IMR-90 (cell line): ENCODE measurements around the gene TTLL8. TPM values are rescaled to one million over a fixed set of nuclear protein-coding genes. Genes with fewer than 3 reads are reported as not detected.

ENCODE experiments used
- ATAC-seq: fragments of 200-7000 bp; cut with Tn5 transposase; 2 replicates; pipeline ENCODE4 v1.9.1; 2020; ENCODE audit warnings: low read depth, mild to moderate bottlenecking, moderate library complexity
- BruUV-seq: library from RNA; stranded (reverse); fragments of 400-500 nt; replicated peaks from 2 replicates; lab custom pipeline; 2021; lab: Mats Ljungman, UMichigan
- CTCF ChIA-PET: fragments of 300-600 bp; formaldehyde crosslinking; extraction: SDS; loops from one replicate; lab custom pipeline; 2021; ENCODE audit warnings: antibody characterized with exemption; lab: Yijun Ruan, JAX
- POLR2A ChIA-PET: fragments of 300-600 bp; sonication (Branson Sonifier 250); formaldehyde crosslinking; loops from one replicate; lab custom pipeline; 2022; ENCODE audit warnings: antibody characterized with exemption; ENCODE audit not compliant: unreplicated experiment; lab: Charles Lee
- DNase-seq: peaks from one replicate; pipeline ENCODE4 v3.0.0; 2013
- H2AFZ ChIP-seq: replicated peaks from 2 replicates; pipeline ENCODE3; 2013; ENCODE audit warnings: low read length, mild to moderate bottlenecking; ENCODE audit not compliant: poor library complexity
- H2AK5ac ChIP-seq: 2 replicates; pipeline ENCODE4 v1.6.1; 2013; ENCODE audit warnings: low read depth, low read length, inconsistent platforms
- H2AK9ac ChIP-seq: replicated peaks from 2 replicates; pipeline ENCODE3; 2013; ENCODE audit warnings: mild to moderate bottlenecking, low read depth, low read length, moderate library complexity; ENCODE audit not compliant: poor library complexity
- H2BK120ac ChIP-seq: 2 replicates; pipeline ENCODE4 v1.6.1; 2013; ENCODE audit warnings: low read depth, low read length, inconsistent platforms
- H2BK15ac ChIP-seq: 3 replicates; pipeline ENCODE4 v1.6.1; 2013; ENCODE audit warnings: low read depth, low read length, inconsistent platforms
- H2BK20ac ChIP-seq: 2 replicates; pipeline ENCODE4 v1.6.1; 2013; ENCODE audit warnings: low read depth, mild to moderate bottlenecking, inconsistent platforms, low read length, moderate library complexity
- H2BK5ac ChIP-seq: 2 replicates; pipeline ENCODE4 v1.6.1; 2013; ENCODE audit warnings: mild to moderate bottlenecking, low read depth, low read length, inconsistent platforms; ENCODE audit not compliant: poor library complexity, severe bottlenecking
- H3K14ac ChIP-seq: replicated peaks from 2 replicates; pipeline ENCODE4 v1.6.1; 2013; ENCODE audit warnings: low read depth, low read length, inconsistent platforms
- H3K18ac ChIP-seq: 2 replicates; pipeline ENCODE4 v1.6.1; 2013; ENCODE audit warnings: low read depth, low read length, control low read depth
- H3K23ac ChIP-seq: 2 replicates; pipeline ENCODE4 v1.6.1; 2013; ENCODE audit warnings: low read depth, low read length, inconsistent platforms
- H3K27ac ChIP-seq: 2 replicates; pipeline ENCODE4 v1.5.1; 2013; ENCODE audit warnings: mild to moderate bottlenecking, control low read depth, low read length; ENCODE audit not compliant: insufficient read depth
- H3K27me3 ChIP-seq: 2 replicates; pipeline ENCODE4 v1.6.1; 2013; ENCODE audit warnings: low read length; ENCODE audit not compliant: control insufficient read depth, insufficient read depth
- H3K36me3 ChIP-seq: 2 replicates; pipeline ENCODE4 v1.6.1; 2013; ENCODE audit warnings: low read length, mixed read lengths; ENCODE audit not compliant: control insufficient read depth, insufficient read depth
- H3K4ac ChIP-seq: 2 replicates; pipeline ENCODE4 v1.6.1; 2013; ENCODE audit warnings: low read depth, low read length, inconsistent platforms
- H3K4me1 ChIP-seq: 2 replicates; pipeline ENCODE4 v1.6.1; 2013; ENCODE audit warnings: low read length, mixed read lengths; ENCODE audit not compliant: control insufficient read depth, insufficient read depth
- H3K4me2 ChIP-seq: 2 replicates; pipeline ENCODE4 v1.6.1; 2013; ENCODE audit warnings: low read depth, mild to moderate bottlenecking, control low read depth, low read length, moderate library complexity
- H3K4me3 ChIP-seq: 2 replicates; pipeline ENCODE4 v1.5.1; 2013; ENCODE audit warnings: low read depth, mild to moderate bottlenecking, control low read depth, low read length, moderate library complexity; ENCODE audit not compliant: insufficient read depth
- H3K56ac ChIP-seq: 2 replicates; pipeline ENCODE4 v1.6.1; 2013; ENCODE audit warnings: low read length, inconsistent platforms; ENCODE audit not compliant: insufficient read depth; ENCODE audit errors: extremely low read depth
- H3K79me1 ChIP-seq, 2 experiments: 2 replicates each; pipeline ENCODE4 v1.6.1; 2013; ENCODE audit warnings: low read length in 2 of 2, inconsistent platforms in 1 of 2, low read depth in 1 of 2
- H3K9ac ChIP-seq: 2 replicates; pipeline ENCODE4 v1.6.1; 2013; ENCODE audit warnings: low read depth, low read length, control low read depth
- H3K9me1 ChIP-seq: 2 replicates; pipeline ENCODE4 v1.6.1; 2013; ENCODE audit warnings: low read length, inconsistent platforms; ENCODE audit not compliant: insufficient read depth
- H3K9me3 ChIP-seq: 2 replicates; pipeline ENCODE4 v1.6.1; 2013; ENCODE audit warnings: low read length; ENCODE audit not compliant: control insufficient read depth, insufficient read depth
- H4K20me1 ChIP-seq: 2 replicates; pipeline ENCODE4 v1.6.1; 2013; ENCODE audit warnings: low read length, inconsistent platforms; ENCODE audit not compliant: insufficient read depth
- H4K5ac ChIP-seq: 2 replicates; pipeline ENCODE4 v1.6.1; 2013; ENCODE audit warnings: mild to moderate bottlenecking, low read depth, low read length, control low read depth
- H4K8ac ChIP-seq, 2 experiments: 2 replicates each; pipeline ENCODE4 v1.6.1; 2013; ENCODE audit warnings: low read depth in 2 of 2, low read length in 2 of 2, control low read depth in 1 of 2, inconsistent platforms in 1 of 2
- H4K91ac ChIP-seq: 2 replicates; pipeline ENCODE4 v1.6.1; 2013; ENCODE audit warnings: low read depth, low read length, inconsistent platforms; ENCODE audit not compliant: insufficient read depth
- BHLHE40 ChIP-seq: fragments of 150-350 bp; IDR thresholded peaks from 2 replicates; pipeline ENCODE4 v1.6.1; 2016; ENCODE audit warnings: mild to moderate bottlenecking, low read depth, low read length
- CEBPB ChIP-seq: IDR thresholded peaks from 2 replicates; pipeline ENCODE4 v1.6.1; 2012; ENCODE audit warnings: low read depth, low read length, improper control_type of control experiment
- CHD1 ChIP-seq: IDR thresholded peaks from 2 replicates; pipeline ENCODE4 v1.6.1; 2012; ENCODE audit warnings: low read depth, low read length, improper control_type of control experiment
- FOS ChIP-seq: fragments of 150-350 bp; IDR thresholded peaks from 2 replicates; pipeline ENCODE4 v1.6.1; 2016; ENCODE audit warnings: low read depth, low read length
- MAFK ChIP-seq: IDR thresholded peaks from 2 replicates; pipeline ENCODE4 v1.6.1; 2012; ENCODE audit warnings: low read depth, low read length, improper control_type of control experiment
- MAZ ChIP-seq: IDR thresholded peaks from 2 replicates; pipeline ENCODE4 v1.6.1; 2012; ENCODE audit warnings: low read depth, mild to moderate bottlenecking, low read length, improper control_type of control experiment, moderate library complexity, borderline replicate concordance
- MXI1 ChIP-seq: IDR thresholded peaks from 2 replicates; pipeline ENCODE4 v1.6.1; 2012; ENCODE audit warnings: low read depth, mild to moderate bottlenecking, low read length, moderate library complexity, borderline replicate concordance
- NFE2L2 ChIP-seq: fragments of 150-350 bp; IDR thresholded peaks from 2 replicates; pipeline ENCODE4 v1.6.1; 2016; ENCODE audit warnings: low read depth, mild to moderate bottlenecking, low read length
- POLR2A ChIP-seq: IDR thresholded peaks from 2 replicates; pipeline ENCODE4 v1.6.1; 2012; ENCODE audit warnings: mild to moderate bottlenecking, low read depth, low read length
- RAD21 ChIP-seq: IDR thresholded peaks from 2 replicates; pipeline ENCODE4 v1.6.1; 2012; ENCODE audit warnings: low read length, improper control_type of control experiment
- RCOR1 ChIP-seq: IDR thresholded peaks from 2 replicates; pipeline ENCODE4 v1.6.1; 2012; ENCODE audit warnings: mild to moderate bottlenecking, low read length, improper control_type of control experiment; ENCODE audit not compliant: insufficient replicate concordance
- RFX5 ChIP-seq: IDR thresholded peaks from 2 replicates; pipeline ENCODE4 v1.8.0; 2012; ENCODE audit warnings: low read depth, mild to moderate bottlenecking, low read length, moderate library complexity
- SMC3 ChIP-seq: fragments of 150-350 bp; IDR thresholded peaks from 2 replicates; pipeline ENCODE4 v1.6.1; 2016; ENCODE audit warnings: low read depth, mild to moderate bottlenecking, antibody characterized with exemption, low read length, moderate library complexity
- USF2 ChIP-seq: fragments of 150-350 bp; IDR thresholded peaks from 2 replicates; pipeline ENCODE4 v1.6.1; 2017; ENCODE audit warnings: mild to moderate bottlenecking, antibody characterized with exemption, low read length, low read depth
- WGBS, 2 experiments: methylation state at CpG; one replicate each; pipeline versions ENCODE4 v1.1.5 to v1.1.7; 2013; ENCODE audit warnings: missing lambda C conversion rate in 2 of 2; ENCODE audit not compliant: insufficient read length in 1 of 2; ENCODE audit errors: extremely low coverage in 2 of 2; 5-methylcytosine and 5-hydroxymethylcytosine counted together
- dilution Hi-C: fragments of 300-500 bp; cut with HindIII; formaldehyde crosslinking; loops from one replicate; pipeline ENCODE4 v1.14.3; 2018; ENCODE audit warnings: low sequenced_read_pairs; ENCODE audit not compliant: unreplicated experiment
- in situ Hi-C: fragments of 300-500 bp; cut with MboI; formaldehyde crosslinking; loops from 3 replicates; pipeline ENCODE4 v1.14.3; 2019; ENCODE audit warnings: low sequenced_read_pairs, inconsistent platforms, mixed read lengths
- intact Hi-C: fragments of 100-400 bp; cut with micrococcal nuclease; formaldehyde crosslinking; loops from 2 replicates; pipeline ENCODE4 v1.10.0; 2022
- polyA plus RNA-seq, 3 experiments: library from polyadenylated mRNA; depleted of rRNA; stranded (reverse); fragments of >200 nt; gene quantifications; 2 replicates each; pipeline ENCODE4 v1.2.3, GENCODE V29; 2012; ENCODE audit warnings: low replicate concordance in 1 of 3
- total RNA-seq: library from RNA; depleted of rRNA; stranded (reverse); fragments of >200 nt; gene quantifications from 2 replicates; pipeline ENCODE4 v1.2.3, GENCODE V29; 2012
- TF ChIP-seq, protein P1 (sequence below): conservative IDR thresholded peaks from 2 replicates; pipeline ENCODE4 v1.5.1; 2012; ENCODE audit warnings: mild to moderate bottlenecking, low read depth, low read length, improper control_type of control experiment
- TF ChIP-seq, protein P2 (sequence below): fragments of 150-350 bp; IDR thresholded peaks from 2 replicates; pipeline ENCODE4 v1.6.1; 2016; ENCODE audit warnings: low read depth, mild to moderate bottlenecking, low read length, moderate library complexity, borderline replicate concordance

TTLL8 gene
- total and polyA plus RNA-seq, 2 of the 4 experiments (the other 2 are of a cell fraction), result not detected

DNA sequence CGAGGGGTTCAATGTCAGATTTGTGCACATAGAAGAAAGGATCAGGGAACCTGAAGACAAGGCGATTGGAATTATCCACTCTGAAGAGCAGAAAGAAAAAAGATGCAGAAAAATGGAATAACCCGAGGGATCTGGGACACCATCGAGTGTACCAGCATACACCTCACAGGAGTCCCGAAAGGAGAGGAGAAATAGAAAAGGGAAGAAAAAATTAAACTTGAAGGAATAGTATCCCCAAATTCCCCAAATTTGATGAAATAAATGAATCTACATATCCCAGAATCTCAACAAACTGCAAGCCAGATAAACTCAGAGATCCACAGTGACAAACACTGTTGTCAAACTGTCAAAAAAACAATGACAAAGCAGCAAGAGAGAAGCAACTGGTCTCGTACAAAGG, 66.9 kb downstream of the TTLL8 start:
- H3K79me1 ChIP-seq, result no peaks in the 10 kb centered on the region
- H2BK20ac ChIP-seq, result no peak overlapping the region
- no TSS peak for BruUV-seq
- no peak overlapping the region for H3K23ac ChIP-seq
- dilution Hi-C loops (no loop called here), intact Hi-C loops (no loop called here), in situ Hi-C loops (no loop called here)
- H2AK9ac ChIP-seq, result no peak overlapping the region
- POLR2A ChIA-PET, result no interaction called here
- no peak overlapping the region for H2BK15ac ChIP-seq
- TF ChIP-seq, protein P1, sequence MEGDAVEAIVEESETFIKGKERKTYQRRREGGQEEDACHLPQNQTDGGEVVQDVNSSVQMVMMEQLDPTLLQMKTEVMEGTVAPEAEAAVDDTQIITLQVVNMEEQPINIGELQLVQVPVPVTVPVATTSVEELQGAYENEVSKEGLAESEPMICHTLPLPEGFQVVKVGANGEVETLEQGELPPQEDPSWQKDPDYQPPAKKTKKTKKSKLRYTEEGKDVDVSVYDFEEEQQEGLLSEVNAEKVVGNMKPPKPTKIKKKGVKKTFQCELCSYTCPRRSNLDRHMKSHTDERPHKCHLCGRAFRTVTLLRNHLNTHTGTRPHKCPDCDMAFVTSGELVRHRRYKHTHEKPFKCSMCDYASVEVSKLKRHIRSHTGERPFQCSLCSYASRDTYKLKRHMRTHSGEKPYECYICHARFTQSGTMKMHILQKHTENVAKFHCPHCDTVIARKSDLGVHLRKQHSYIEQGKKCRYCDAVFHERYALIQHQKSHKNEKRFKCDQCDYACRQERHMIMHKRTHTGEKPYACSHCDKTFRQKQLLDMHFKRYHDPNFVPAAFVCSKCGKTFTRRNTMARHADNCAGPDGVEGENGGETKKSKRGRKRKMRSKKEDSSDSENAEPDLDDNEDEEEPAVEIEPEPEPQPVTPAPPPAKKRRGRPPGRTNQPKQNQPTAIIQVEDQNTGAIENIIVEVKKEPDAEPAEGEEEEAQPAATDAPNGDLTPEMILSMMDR, result no peak
- TF ChIP-seq RAD21, result no peak
- TF ChIP-seq USF2, result no peak
- no peak for TF ChIP-seq MAFK
- no peak for TF ChIP-seq POLR2A
- TF ChIP-seq RFX5, result no peak
- no peak for TF ChIP-seq MAZ
- TF ChIP-seq CHD1, result no peak
- no peak for TF ChIP-seq SMC3
- no peak for TF ChIP-seq RCOR1
- no peak for TF ChIP-seq CEBPB
- TF ChIP-seq NFE2L2, result no peak
- TF ChIP-seq, protein P2, sequence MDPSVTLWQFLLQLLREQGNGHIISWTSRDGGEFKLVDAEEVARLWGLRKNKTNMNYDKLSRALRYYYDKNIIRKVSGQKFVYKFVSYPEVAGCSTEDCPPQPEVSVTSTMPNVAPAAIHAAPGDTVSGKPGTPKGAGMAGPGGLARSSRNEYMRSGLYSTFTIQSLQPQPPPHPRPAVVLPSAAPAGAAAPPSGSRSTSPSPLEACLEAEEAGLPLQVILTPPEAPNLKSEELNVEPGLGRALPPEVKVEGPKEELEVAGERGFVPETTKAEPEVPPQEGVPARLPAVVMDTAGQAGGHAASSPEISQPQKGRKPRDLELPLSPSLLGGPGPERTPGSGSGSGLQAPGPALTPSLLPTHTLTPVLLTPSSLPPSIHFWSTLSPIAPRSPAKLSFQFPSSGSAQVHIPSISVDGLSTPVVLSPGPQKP, result no peak
- TF ChIP-seq BHLHE40, result no peak
- no peak for TF ChIP-seq FOS
- no peak for TF ChIP-seq MXI1
- no peak overlapping the region for H3K4me2 ChIP-seq
- peaks cover 16% of the 10 kb centered on the region for H3K9me3 ChIP-seq
- no peak overlapping the region for H4K5ac ChIP-seq
- H3K56ac ChIP-seq, result no peak overlapping the region
- H3K9ac ChIP-seq, result no peak overlapping the region
- WGBS, 2 experiments, result 0% methylated on average over 1 of the region's 6 CpGs; no CpG with 5 or more reads in 1 of the 2 experiments
- no peak overlapping the region for H3K4ac ChIP-seq
- CTCF ChIA-PET, result no interaction called here
- no peak overlapping the region for H3K4me3 ChIP-seq
- no peaks in the 10 kb centered on the region for H4K20me1 ChIP-seq
- H2BK5ac ChIP-seq, result no peak overlapping the region
- H2AK5ac ChIP-seq, result no peak overlapping the region
- H3K18ac ChIP-seq, result no peak overlapping the region
- no peaks in the 10 kb centered on the region for H3K27me3 ChIP-seq
- H2AFZ ChIP-seq, result no peak overlapping the region
- no peak overlapping the region for H3K27ac ChIP-seq
- DNase-seq (no peak), ATAC-seq (no peak)
- no peak overlapping the region for H2BK120ac ChIP-seq
- H4K91ac ChIP-seq, result no peak overlapping the region
- no peak overlapping the region for H3K14ac ChIP-seq
- H3K9me1 ChIP-seq, result no peaks in the 10 kb centered on the region
- no peaks in the 10 kb centered on the region for H3K4me1 ChIP-seq
- no peaks in the 10 kb centered on the region for H3K36me3 ChIP-seq
- H4K8ac ChIP-seq, result no peak overlapping the region
